ENCODE measurements around the gene AMZ1. TPM values are rescaled to one million over a fixed set of nuclear protein-coding genes. Genes with fewer than 3 reads are reported as not detected.

The AMZ1 gene
- total and polyA plus RNA-seq, 8 donors: under 0.01 to 1.4 (median 0.45) TPM; not detected in 5

DNA sequence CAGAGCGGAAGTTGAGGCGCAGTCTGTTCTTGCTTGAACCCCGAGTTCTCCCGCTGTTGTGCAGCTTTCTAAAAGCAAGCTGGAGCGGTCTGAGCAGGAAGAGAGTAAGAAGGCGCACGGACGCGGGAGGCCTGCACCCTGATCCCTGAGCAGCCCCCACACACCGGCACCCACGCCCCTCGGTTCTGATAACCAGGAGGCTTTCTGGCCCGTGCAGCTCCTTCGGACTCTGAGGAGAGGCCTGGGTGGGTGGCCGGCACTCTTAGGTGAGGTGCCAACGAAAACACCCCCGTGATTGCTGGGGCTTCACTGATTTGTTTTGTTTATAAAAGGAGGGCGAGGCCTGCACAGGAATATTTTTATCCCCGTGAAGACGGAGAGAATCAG lies 28.9 kb downstream of the AMZ1 start:
- Histone ChIP-seq H3K27ac (peak overlapping the region; percentile 13 to 81 (median 61)), H3K36me3 (peaks cover 0 to 30% (median 15%) of the 10 kb centered on the region in 4 donors), H3K9me3 (no peaks in the 10 kb centered on the region), H3K27me3 (no peaks in the 10 kb centered on the region), H3K4me1 (peaks cover 18 to 36% (median 24%) of the 10 kb centered on the region in 4 donors), H3K4me3 (peak overlapping the region in 1 of 4 donors; percentile 8)
- TF ChIP-seq EP300 (IDR thresholded peaks at IDR 0.05) (no peak), POLR2AphosphoS5 (IDR thresholded peaks at IDR 0.05) (no peak)
- DNase-seq: no peak
- 46 to 58% (median 48%) methylated on average over 19 to 20 of the region's 20 CpGs for WGBS, 5 donors
- intact Hi-C loops (cut with DNase I; ENCODE audit: low total_unique reads): no loop called here

DNA sequence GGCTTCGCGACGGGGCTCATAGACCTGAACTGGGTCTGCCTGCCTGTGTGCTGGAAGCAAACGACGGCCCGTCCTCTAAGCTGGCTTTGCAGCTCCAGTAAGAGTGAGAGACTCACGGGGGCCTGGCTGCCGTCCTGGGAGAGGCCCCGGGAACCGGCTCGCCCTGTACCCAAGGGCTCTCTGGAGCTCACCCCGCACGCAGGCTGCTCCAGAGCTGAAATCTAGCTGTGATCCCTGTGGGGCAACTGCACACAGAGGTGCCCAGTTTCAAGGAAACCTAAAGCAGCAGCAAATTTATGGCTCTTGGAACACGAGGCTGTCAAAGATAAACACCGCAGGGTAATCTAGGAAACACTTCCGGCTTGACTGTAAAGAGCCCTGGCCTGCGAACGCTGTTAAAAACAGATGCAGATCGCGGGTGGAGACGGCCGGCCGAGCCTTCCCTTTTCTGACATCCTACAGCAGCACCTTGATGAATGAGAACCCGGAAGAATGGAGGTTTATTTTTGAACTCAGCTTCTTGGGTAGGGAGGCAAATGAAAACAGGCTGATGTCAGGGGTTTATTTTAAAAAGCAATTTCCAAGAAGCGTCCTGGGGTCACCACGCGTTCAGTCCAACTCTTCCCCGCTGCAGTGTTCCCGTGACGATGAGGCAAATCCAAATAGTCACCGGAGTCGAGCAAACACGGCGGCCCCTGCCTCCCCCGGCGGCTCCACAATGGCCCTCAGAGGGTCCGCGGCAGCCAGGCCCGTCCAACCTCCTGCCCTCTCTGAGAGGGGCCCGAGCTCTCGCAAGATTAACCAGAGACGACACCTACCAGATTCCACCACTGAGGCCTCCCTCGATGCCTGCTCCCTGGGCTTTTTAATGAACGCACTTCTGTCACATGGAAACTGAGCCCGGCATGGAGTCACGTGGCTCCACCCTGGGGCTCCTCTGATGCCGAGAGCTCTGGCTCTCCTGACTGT lies 29.6 kb downstream of the AMZ1 start:
- DNase-seq: peak; percentile 54 to 92
- TF ChIP-seq, protein P1, sequence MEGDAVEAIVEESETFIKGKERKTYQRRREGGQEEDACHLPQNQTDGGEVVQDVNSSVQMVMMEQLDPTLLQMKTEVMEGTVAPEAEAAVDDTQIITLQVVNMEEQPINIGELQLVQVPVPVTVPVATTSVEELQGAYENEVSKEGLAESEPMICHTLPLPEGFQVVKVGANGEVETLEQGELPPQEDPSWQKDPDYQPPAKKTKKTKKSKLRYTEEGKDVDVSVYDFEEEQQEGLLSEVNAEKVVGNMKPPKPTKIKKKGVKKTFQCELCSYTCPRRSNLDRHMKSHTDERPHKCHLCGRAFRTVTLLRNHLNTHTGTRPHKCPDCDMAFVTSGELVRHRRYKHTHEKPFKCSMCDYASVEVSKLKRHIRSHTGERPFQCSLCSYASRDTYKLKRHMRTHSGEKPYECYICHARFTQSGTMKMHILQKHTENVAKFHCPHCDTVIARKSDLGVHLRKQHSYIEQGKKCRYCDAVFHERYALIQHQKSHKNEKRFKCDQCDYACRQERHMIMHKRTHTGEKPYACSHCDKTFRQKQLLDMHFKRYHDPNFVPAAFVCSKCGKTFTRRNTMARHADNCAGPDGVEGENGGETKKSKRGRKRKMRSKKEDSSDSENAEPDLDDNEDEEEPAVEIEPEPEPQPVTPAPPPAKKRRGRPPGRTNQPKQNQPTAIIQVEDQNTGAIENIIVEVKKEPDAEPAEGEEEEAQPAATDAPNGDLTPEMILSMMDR (IDR thresholded peaks at IDR 0.05): no peak
- TF ChIP-seq POLR2AphosphoS5 (IDR thresholded peaks at IDR 0.05): peak in 1 of 3 donors; percentile 47
- Histone ChIP-seq H3K27ac (peak overlapping the region; percentile 13 to 81 (median 61)), H3K9me3 (no peaks in the 10 kb centered on the region), H3K4me1 (peaks cover 18 to 36% (median 24%) of the 10 kb centered on the region in 4 donors), H3K36me3 (peaks cover 0 to 33% (median 19%) of the 10 kb centered on the region in 4 donors), H3K4me3 (peak overlapping the region in 1 of 4 donors; percentile 8), H3K27me3 (no peaks in the 10 kb centered on the region)
- WGBS, 5 donors: 33 to 42% (median 37%) methylated on average over 41 to 47 of the region's 47 CpGs
- intact Hi-C loops (cut with DNase I; ENCODE audit: low total_unique reads): no loop called here

DNA sequence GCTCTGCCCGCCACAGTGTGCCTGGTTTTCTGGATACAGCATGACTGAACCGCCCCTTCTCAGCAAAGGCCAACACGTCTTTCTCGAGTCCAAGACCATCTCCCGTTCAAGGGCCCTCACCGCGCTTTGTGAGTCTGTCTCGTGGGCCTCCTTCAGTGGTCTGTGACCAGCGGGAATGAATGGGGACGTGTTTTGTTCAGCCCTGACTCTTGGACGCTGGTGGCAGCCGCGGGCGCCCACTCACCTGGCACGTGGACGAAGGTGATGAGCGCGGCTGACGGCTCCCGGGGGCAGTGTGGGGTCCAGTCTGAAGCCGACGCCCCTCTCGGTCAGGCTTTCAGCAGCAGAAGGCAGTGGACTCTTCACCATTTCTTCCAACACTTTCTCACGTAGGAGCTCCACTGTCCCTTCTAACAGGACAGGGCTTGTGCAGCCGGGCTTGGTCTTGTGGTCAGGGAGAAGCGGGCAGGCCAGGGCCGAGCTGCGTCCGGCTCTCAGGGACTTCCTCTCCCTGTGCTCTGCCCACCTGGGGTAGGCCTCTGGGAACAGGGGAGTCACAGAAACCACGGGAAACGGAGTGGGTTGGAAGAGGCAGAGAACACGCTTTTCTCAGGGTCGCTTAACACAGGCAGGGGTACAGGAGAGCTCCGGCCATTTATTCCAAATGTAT lies 30.4 kb downstream of the AMZ1 start:
- peaks cover 18 to 31% (median 24%) of the 10 kb centered on the region in 4 donors for H3K4me1 ChIP-seq
- H3K36me3 ChIP-seq: peaks cover 0 to 40% (median 27%) of the 10 kb centered on the region in 4 donors
- no peak overlapping the region for H3K4me3 ChIP-seq
- no peaks in the 10 kb centered on the region for H3K9me3 ChIP-seq
- peak overlapping the region in 3 of 5 donors; percentile 61 to 81 (median 66) for H3K27ac ChIP-seq
- no peak for DNase-seq
- 90 to 96% (median 93%) methylated on average over 26 to 34 of the region's 34 CpGs for WGBS, 5 donors
- no peaks in the 10 kb centered on the region for H3K27me3 ChIP-seq
- intact Hi-C loops (cut with DNase I; ENCODE audit: low total_unique reads): no loop called here
- TF ChIP-seq EP300 (IDR thresholded peaks at IDR 0.05) (no peak), POLR2A (IDR thresholded peaks at IDR 0.05) (no peak), POLR2AphosphoS5 (IDR thresholded peaks at IDR 0.05) (no peak)
- TF ChIP-seq, protein P1 (IDR thresholded peaks at IDR 0.05): no peak

DNA sequence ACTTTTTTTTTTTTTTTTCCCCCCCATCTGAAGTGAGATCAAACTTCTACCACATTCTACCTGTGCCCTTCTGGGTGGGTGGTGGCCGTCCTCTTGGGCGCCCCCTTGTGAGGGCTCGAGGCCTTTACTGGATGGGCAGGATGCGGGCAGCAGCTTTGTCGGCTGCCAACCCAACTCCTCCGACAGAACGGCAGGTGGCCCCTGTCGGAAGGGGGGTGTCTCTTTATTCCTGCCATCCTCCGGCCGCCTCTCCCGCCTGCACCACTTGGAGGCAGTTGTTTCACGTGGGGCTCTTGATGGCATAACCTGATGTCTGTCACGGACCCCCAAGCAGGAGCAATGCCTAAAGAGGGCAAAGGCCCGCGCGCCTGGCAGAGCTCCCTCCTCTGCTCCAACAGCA lies 31.0 kb downstream of the AMZ1 start:
- Histone ChIP-seq H3K27ac (no peak overlapping the region), H3K4me1 (peaks cover 18 to 30% (median 24%) of the 10 kb centered on the region in 4 donors), H3K9me3 (no peaks in the 10 kb centered on the region), H3K36me3 (peaks cover 0 to 46% (median 31%) of the 10 kb centered on the region in 4 donors), H3K27me3 (no peaks in the 10 kb centered on the region), H3K4me3 (no peak overlapping the region)
- intact Hi-C loops (cut with DNase I; ENCODE audit: low total_unique reads): no loop called here
- 73 to 83% (median 80%) methylated on average over 12 to 16 of the region's 16 CpGs for WGBS, 5 donors
- peak in 1 of 2 donors; percentile 63 for DNase-seq
- TF ChIP-seq, protein P1 (IDR thresholded peaks at IDR 0.05): peak in 3 of 7 experiments; percentile 3 to 18 (median 16)
- TF ChIP-seq POLR2AphosphoS5 (IDR thresholded peaks at IDR 0.05) (no peak), POLR2A (IDR thresholded peaks at IDR 0.05) (no peak), EP300 (IDR thresholded peaks at IDR 0.05) (no peak)
